Activated B cell treated with CpG ODN at 0.5 μM for 24 hours (primary cell): ENCODE data around the gene SLC19A1. TPM values are rescaled to one million over a fixed set of nuclear protein-coding genes. Genes with fewer than 3 reads are reported as not detected.

Experiments used
- ATAC-seq: fragments of 200-7000 bp; cut with Tn5 transposase; one replicate; pipeline ENCODE4 v1.10.0; 2021; ENCODE audit warnings: low read depth, mild to moderate bottlenecking, moderate library complexity
- CTCF ChIA-PET: fragments of 350-600 bp; sonication (Branson Sonifier 250); formaldehyde crosslinking; loops from one replicate; lab custom pipeline; 2021; ENCODE audit warnings: antibody characterized with exemption; lab: Charles Lee
- POLR2A ChIA-PET: fragments of 350-600 bp; sonication (Branson Sonifier 250); formaldehyde crosslinking; loops from one replicate; lab custom pipeline; 2021; ENCODE audit warnings: antibody characterized with exemption; lab: Charles Lee
- DNase-seq: peaks from one replicate; pipeline ENCODE4 v3.0.0; 2022
- H3K27ac Mint-ChIP-seq: one replicate; pipeline ENCODE4 v1.8.0; 2020; ENCODE audit warnings: mixed read lengths
- H3K27me3 Mint-ChIP-seq: one replicate; pipeline ENCODE4 v1.8.0; 2021; ENCODE audit warnings: mixed read lengths
- H3K36me3 Mint-ChIP-seq: one replicate; pipeline ENCODE4 v1.8.0; 2021; ENCODE audit warnings: low read depth, mixed read lengths
- H3K4me1 Mint-ChIP-seq: one replicate; pipeline ENCODE4 v1.8.0; 2021; ENCODE audit warnings: mixed read lengths
- H3K4me3 Mint-ChIP-seq: one replicate; pipeline ENCODE4 v1.8.0; 2020; ENCODE audit warnings: mild to moderate bottlenecking, mixed read lengths
- H3K9me3 Mint-ChIP-seq: one replicate; pipeline ENCODE4 v1.8.0; 2020; ENCODE audit warnings: mixed read lengths
- intact Hi-C: fragments of 100-400 bp; cut with micrococcal nuclease; formaldehyde crosslinking; loops from one replicate; pipeline ENCODE4 v1.15.1; 2024
- total RNA-seq: library from RNA; stranded (reverse); gene quantifications from 2 replicates; pipeline ENCODE4 v1.2.3, GENCODE V29; 2022
- TF ChIP-seq, protein P1 (sequence below): fragments of 200-600 bp; IDR thresholded peaks from one replicate; pipeline ENCODE4 v1.8.0; 2022; ENCODE audit warnings: antibody characterized with exemption, mild to moderate bottlenecking

The SLC19A1 gene
- total RNA-seq, 1 donor from 2014 or later, result 10.7 TPM

DNA sequence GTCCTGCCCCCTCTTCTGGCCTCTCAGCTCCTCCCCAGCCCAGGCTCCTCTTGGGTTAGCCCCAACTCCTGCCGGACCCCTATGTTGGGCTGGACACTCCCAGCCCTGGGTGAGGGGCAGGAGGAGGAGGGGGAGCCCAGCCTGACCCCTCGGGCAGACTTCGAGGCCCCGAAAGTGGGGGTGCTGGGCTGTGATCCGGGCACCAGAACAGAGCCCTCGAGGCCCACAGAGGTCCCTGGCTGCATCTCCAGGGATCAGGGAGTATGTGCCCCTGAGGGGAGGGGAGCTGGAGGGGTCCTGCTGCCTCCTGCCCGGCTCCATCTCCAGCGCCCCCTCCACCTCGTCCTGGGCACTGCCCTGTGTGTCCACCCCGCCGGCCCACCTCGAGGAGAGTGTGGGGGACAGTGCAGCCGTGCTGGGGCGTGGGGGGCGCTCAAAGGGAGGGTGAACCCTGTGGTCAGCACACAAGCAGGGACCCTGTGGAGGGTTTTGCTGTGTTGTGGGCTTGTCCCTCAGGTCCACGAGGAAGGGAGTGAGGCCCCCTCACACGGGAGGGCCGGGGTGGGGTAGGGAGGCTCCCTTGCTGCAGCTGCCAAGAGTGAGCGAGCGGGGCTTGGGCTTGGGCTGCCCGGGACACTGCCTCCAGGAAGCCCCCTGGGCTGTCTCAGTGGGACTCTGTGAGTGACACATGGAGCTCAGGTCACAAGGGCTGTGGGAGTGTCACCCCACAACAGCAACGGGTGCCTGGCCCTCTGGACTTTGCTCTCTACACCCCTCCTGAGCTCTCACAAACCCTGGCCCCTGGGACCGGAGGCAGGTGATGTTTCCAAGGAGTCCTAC lies 82.8 kb downstream of the SLC19A1 start:
- Mint-ChIP-seq H3K9me3 (peaks cover 16% of the 10 kb centered on the region), H3K36me3 (no peaks in the 10 kb centered on the region), H3K27me3 (peaks cover 8% of the 10 kb centered on the region), H3K4me1 (peaks cover 2% of the 10 kb centered on the region), H3K27ac (no peak overlapping the region), H3K4me3 (no peak overlapping the region)
- intact Hi-C loops, result no loop called here
- ATAC-seq (no peak), DNase-seq (no peak)
- TF ChIP-seq, protein P1, sequence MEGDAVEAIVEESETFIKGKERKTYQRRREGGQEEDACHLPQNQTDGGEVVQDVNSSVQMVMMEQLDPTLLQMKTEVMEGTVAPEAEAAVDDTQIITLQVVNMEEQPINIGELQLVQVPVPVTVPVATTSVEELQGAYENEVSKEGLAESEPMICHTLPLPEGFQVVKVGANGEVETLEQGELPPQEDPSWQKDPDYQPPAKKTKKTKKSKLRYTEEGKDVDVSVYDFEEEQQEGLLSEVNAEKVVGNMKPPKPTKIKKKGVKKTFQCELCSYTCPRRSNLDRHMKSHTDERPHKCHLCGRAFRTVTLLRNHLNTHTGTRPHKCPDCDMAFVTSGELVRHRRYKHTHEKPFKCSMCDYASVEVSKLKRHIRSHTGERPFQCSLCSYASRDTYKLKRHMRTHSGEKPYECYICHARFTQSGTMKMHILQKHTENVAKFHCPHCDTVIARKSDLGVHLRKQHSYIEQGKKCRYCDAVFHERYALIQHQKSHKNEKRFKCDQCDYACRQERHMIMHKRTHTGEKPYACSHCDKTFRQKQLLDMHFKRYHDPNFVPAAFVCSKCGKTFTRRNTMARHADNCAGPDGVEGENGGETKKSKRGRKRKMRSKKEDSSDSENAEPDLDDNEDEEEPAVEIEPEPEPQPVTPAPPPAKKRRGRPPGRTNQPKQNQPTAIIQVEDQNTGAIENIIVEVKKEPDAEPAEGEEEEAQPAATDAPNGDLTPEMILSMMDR, result no peak
- POLR2A ChIA-PET, result no interaction called here
- CTCF ChIA-PET, result no interaction called here

DNA sequence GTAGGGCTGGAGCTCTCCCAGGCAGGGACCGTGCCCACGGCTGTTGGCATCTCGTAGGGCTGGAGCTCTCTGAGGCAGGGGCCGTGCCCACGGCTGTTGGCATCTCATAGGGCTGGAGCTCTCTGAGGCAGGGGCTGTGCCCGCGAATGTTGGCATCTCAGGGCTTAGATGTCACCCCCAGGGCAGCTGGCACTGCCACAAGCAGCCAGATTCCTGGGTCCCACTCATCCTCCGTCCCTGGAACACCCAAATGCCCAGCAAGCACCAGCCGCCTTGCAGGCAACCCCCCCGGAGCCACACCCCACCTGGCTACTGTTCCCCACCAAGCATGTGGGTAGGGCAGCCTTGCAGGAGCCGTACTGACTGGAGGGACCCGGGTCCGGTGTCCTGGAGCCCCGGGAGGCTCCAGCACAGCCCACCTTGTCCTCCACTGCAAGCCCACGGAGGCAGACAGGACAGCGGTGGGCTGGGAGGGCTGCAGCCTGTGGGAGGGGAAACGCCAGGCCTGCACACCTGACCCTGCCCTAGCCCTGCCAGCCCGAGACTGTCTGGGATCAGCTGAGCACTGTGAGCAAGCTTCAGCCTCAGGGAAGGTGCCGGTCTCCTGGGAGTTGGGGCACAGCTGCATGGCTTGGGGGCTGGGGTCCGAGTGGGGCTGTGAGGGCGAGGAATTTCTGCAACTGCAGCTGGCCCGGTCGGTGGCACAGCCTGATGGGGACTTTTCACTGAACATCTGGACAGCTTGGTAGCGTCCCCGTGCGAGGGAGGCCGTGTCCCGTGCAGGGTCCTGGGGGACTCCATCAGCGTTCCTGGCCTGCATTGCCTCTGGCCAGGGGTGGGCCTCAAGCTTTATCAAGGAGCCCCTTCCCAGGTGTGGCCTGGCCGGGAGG lies 83.7 kb downstream of the SLC19A1 start:
- no peak overlapping the region for H3K4me3 Mint-ChIP-seq
- ChIA-PET CTCF (no interaction called here), POLR2A (no interaction called here)
- H3K9me3 Mint-ChIP-seq, result peaks cover 16% of the 10 kb centered on the region
- no peaks in the 10 kb centered on the region for H3K4me1 Mint-ChIP-seq
- intact Hi-C loops, result no loop called here
- TF ChIP-seq, protein P1, result no peak
- no peak overlapping the region for H3K27ac Mint-ChIP-seq
- DNase-seq (no peak), ATAC-seq (no peak)
- H3K27me3 Mint-ChIP-seq, result peaks cover 8% of the 10 kb centered on the region
- no peaks in the 10 kb centered on the region for H3K36me3 Mint-ChIP-seq

DNA sequence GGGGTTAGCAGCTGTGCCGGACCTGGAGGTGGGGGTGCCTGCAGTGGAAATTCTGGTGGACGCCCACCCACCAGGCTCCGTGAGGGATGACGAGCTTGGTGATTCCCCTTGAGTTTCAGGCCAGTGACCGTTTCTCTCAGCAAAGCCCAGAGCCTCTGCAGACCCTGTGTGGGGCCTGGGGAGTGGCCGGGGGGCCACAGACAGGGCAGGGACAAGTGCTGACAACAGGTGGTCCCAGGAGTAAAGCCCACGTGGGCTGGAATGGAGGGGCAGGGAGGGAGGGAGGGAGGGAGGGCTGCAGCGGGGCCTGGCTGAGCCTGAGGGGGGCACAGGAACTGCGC lies 84.4 kb downstream of the SLC19A1 start:
- H3K27me3 Mint-ChIP-seq, result peaks cover 5% of the 10 kb centered on the region
- intact Hi-C loops, result no loop called here
- ChIA-PET POLR2A (no interaction called here), CTCF (no interaction called here)
- no peaks in the 10 kb centered on the region for H3K4me1 Mint-ChIP-seq
- no peaks in the 10 kb centered on the region for H3K36me3 Mint-ChIP-seq
- TF ChIP-seq, protein P1, result no peak
- H3K27ac Mint-ChIP-seq, result no peak overlapping the region
- ATAC-seq (no peak), DNase-seq (no peak)
- H3K4me3 Mint-ChIP-seq, result no peak overlapping the region
- peaks cover 18% of the 10 kb centered on the region for H3K9me3 Mint-ChIP-seq

DNA sequence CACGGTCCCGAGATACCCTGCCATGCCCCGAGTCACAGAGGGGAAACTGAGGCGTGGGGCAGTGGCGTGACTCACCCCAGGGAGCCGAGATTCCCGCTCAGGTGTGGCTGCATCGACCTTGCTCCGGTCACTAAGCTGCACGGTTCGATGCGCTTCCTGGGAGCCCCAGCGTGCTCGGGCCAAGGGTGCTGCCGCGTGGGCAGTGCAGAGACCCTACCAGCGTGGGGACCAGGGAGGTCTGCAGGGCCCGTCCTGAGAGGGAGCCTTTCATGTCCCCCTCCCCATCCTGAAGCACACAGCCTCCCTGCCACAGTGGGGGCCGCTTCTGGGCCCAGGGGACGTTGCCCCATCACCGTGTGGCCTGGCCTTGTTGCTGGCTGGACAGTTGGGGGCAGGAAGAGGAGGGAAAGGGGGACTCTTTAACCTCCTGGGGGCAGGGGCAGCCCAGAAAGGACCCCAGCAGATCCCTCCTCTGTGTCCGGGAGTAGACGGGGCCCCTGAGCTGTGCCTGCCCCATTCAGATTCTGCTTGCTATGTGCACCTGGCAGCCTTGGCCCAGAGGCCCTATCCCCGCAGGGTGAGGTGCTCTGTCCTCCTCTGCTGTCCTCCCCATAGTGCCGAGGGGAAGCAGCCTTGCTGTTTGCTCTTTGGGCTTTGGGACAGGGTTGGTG lies 84.9 kb downstream of the SLC19A1 start:
- ChIA-PET POLR2A (interaction anchor here (0.7 kb wide), 1 partner anchor 902 kb away, joined by 3 read pairs; no protein-coding TSS in a partner anchor), CTCF (no interaction called here)
- peaks cover 5% of the 10 kb centered on the region for H3K27me3 Mint-ChIP-seq
- ATAC-seq, result no peak
- TF ChIP-seq, protein P1, result no peak
- DNase-seq, result no peak
- no peaks in the 10 kb centered on the region for H3K36me3 Mint-ChIP-seq
- no peak overlapping the region for H3K27ac Mint-ChIP-seq
- H3K9me3 Mint-ChIP-seq, result peaks cover 13% of the 10 kb centered on the region
- intact Hi-C loops, result no loop called here
- no peaks in the 10 kb centered on the region for H3K4me1 Mint-ChIP-seq
- H3K4me3 Mint-ChIP-seq, result no peak overlapping the region
